ENCODE measurements around the gene CPNE6. TPM values are rescaled to one million over a fixed set of nuclear protein-coding genes. Genes with fewer than 3 reads are reported as not detected.

Gene CPNE6
- polyA plus RNA-seq, 1 donor (not counting 4 experiments of a cell fraction or from before 2014, with no cell fraction given), result not detected

DNA sequence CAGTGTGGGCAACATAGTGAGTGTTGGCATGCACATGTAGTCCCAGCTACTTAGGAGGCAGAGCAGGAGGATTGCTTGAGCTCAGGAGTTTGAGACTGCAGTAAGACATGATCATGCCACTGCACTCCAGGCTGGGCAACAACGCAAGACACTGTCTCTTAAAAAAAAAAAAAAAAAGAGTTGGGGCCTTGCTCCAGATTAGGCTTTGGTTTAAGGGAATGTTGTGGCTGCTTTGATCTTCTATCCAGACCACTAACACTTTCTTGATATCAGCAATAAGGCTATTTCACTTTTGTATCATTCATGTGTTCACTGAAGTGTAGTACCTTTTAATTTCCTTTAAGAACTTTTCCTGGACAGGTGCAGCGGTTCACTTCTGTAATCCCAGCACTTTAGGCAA is 56.3 kb downstream of the CPNE6 start:
- Histone ChIP-seq H3K9ac (ENCODE audit: control insufficient read depth, extremely low read depth, insufficient read depth, low read length) (no peak overlapping the region), H3K79me2 (ENCODE audit: control insufficient read depth, insufficient read depth, low read length) (no peaks in the 10 kb centered on the region), H3K27ac (ENCODE audit: control insufficient read depth, insufficient read depth, low read length) (no peak overlapping the region), H3K4me1 (ENCODE audit: control insufficient read depth, extremely low read depth, insufficient read depth, low read length) (peaks cover 7% of the 10 kb centered on the region), H3K36me3 (ENCODE audit: control insufficient read depth in 2 of 2, extremely low read depth in 1 of 2, insufficient read depth in 2 of 2, low read length in 2 of 2) (peaks cover 0 to 2% of the 10 kb centered on the region in 2 experiments), H3K27me3 (ENCODE audit: control insufficient read depth, extremely low read depth, insufficient read depth, low read length) (no peaks in the 10 kb centered on the region), H3K4me2 (ENCODE audit: control insufficient read depth, extremely low read depth, insufficient read depth, low read depth, low read length) (no peak overlapping the region), H3K9me1 (ENCODE audit: control insufficient read depth, extremely low read depth, insufficient read depth, low read length) (no peaks in the 10 kb centered on the region), H2AFZ (ENCODE audit: control insufficient read depth, low read length) (no peak overlapping the region), H4K20me1 (ENCODE audit: control insufficient read depth, extremely low read depth, insufficient read depth, low read length) (no peaks in the 10 kb centered on the region), H3K4me3 (ENCODE audit: control insufficient read depth in 2 of 3, extremely low read depth in 1 of 3, insufficient read depth in 2 of 3, low read depth in 1 of 3, low read length in 3 of 3) (no peak overlapping the region), H3K9me3 (ENCODE audit: control insufficient read depth, low read depth, low read length) (no peaks in the 10 kb centered on the region)
- FAIRE-seq, result no peak
- no peak for TF ChIP-seq EZH2 (IDR thresholded peaks at IDR 0.05; ENCODE audit: low read length)
- TF ChIP-seq, protein P1, sequence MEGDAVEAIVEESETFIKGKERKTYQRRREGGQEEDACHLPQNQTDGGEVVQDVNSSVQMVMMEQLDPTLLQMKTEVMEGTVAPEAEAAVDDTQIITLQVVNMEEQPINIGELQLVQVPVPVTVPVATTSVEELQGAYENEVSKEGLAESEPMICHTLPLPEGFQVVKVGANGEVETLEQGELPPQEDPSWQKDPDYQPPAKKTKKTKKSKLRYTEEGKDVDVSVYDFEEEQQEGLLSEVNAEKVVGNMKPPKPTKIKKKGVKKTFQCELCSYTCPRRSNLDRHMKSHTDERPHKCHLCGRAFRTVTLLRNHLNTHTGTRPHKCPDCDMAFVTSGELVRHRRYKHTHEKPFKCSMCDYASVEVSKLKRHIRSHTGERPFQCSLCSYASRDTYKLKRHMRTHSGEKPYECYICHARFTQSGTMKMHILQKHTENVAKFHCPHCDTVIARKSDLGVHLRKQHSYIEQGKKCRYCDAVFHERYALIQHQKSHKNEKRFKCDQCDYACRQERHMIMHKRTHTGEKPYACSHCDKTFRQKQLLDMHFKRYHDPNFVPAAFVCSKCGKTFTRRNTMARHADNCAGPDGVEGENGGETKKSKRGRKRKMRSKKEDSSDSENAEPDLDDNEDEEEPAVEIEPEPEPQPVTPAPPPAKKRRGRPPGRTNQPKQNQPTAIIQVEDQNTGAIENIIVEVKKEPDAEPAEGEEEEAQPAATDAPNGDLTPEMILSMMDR (optimal IDR thresholded peaks at IDR 0.05 in 1 of 3, IDR thresholded peaks at IDR 0.05 in 1 of 3, conservative IDR thresholded peaks at IDR 0.05 in 1 of 3; ENCODE audit: extremely low read depth in 1 of 3, insufficient read depth in 2 of 3, low read length in 3 of 3), result no peak
- dilution Hi-C loops (cut with MboI; ENCODE audit: extremely low pct_ligation_motif_present, low sequenced_read_pairs), result no loop called here
- DNase-seq (ENCODE audit: low read depth, low spot score), result no peak

Other genes with a start within 250 kb of the CPNE6 start
- 21.2 to 28.3 TPM (median 22.8 TPM) in 3 replicates for gene DHRS4, start 117.8 kb upstream of the CPNE6 start, polyA plus RNA-seq
- gene DHRS4L2, start 82.6 kb upstream of the CPNE6 start, polyA plus RNA-seq, result 16.3 to 22.8 TPM (median 18.1 TPM) in 3 replicates
- 0.02 to 0.76 TPM (median 0.12 TPM) in 3 replicates for gene CARMIL3, start 19.6 kb upstream of the CPNE6 start, polyA plus RNA-seq
- gene PCK2, start 22.7 kb downstream of the CPNE6 start, polyA plus RNA-seq, result 16.6 to 22.9 TPM (median 19.1 TPM) in 3 replicates
- 23.5 to 34.4 TPM (median 25.9 TPM) in 3 replicates for gene DCAF11, start 43.2 kb downstream of the CPNE6 start, polyA plus RNA-seq
- gene NRL, start 43.4 kb downstream of the CPNE6 start, polyA plus RNA-seq, result 0.29 to 0.72 TPM (median 0.39 TPM) in 3 replicates
- gene FITM1, start 59.1 kb downstream of the CPNE6 start, polyA plus RNA-seq, result 0.13 TPM in 1 of 3 replicates, not detected in the others
- gene PSME1, start 64.6 kb downstream of the CPNE6 start, polyA plus RNA-seq, result 46.7 to 176 TPM (median 75.1 TPM) in 3 replicates
- 9.5 to 14.2 TPM (median 11.0 TPM) in 3 replicates for gene EMC9, start 70.0 kb downstream of the CPNE6 start, polyA plus RNA-seq
- gene PSME2, start 75.0 kb downstream of the CPNE6 start, polyA plus RNA-seq, result 156 to 161 TPM (median 158 TPM) in 3 replicates
- gene RNF31, start 75.9 kb downstream of the CPNE6 start, polyA plus RNA-seq, result 17.4 to 23.0 TPM (median 19.8 TPM) in 3 replicates
- 117 to 126 TPM (median 117 TPM) in 3 replicates for gene IRF9, start 89.7 kb downstream of the CPNE6 start, polyA plus RNA-seq
- gene REC8, start 100.5 kb downstream of the CPNE6 start, polyA plus RNA-seq, result 6.0 to 9.2 TPM (median 6.3 TPM) in 3 replicates
- gene IPO4, start 117.3 kb downstream of the CPNE6 start, polyA plus RNA-seq, result 10.0 to 32.3 TPM (median 18.6 TPM) in 3 replicates
- gene TM9SF1, start 123.9 kb downstream of the CPNE6 start, polyA plus RNA-seq, result 19.2 to 56.6 TPM (median 38.2 TPM) in 3 replicates
- gene TSSK4, start 134.1 kb downstream of the CPNE6 start, polyA plus RNA-seq, result 0.09 TPM in 1 of 3 replicates, not detected in the others
- 48.0 to 86.6 TPM (median 54.5 TPM) in 3 replicates for gene CHMP4A, start 141.9 kb downstream of the CPNE6 start, polyA plus RNA-seq
- gene MDP1, start 144.5 kb downstream of the CPNE6 start, polyA plus RNA-seq, result 7.0 to 7.5 TPM (median 7.3 TPM) in 3 replicates
- gene NEDD8, start 160.8 kb downstream of the CPNE6 start, polyA plus RNA-seq, result 458 to 509 TPM (median 499 TPM) in 3 replicates
- gene GMPR2, start 161.4 kb downstream of the CPNE6 start, polyA plus RNA-seq, result 84.1 to 90.0 TPM (median 84.6 TPM) in 3 replicates
- gene TINF2, start 171.1 kb downstream of the CPNE6 start, polyA plus RNA-seq, result 43.5 to 107 TPM (median 54.3 TPM) in 3 replicates
- 13.5 to 77.5 TPM (median 16.1 TPM) in 3 replicates for gene TGM1, start 191.6 kb downstream of the CPNE6 start, polyA plus RNA-seq
- 29.0 to 47.2 TPM (median 40.9 TPM) in 3 replicates for gene RABGGTA, start 200.0 kb downstream of the CPNE6 start, polyA plus RNA-seq
- 65.1 to 130 TPM (median 75.0 TPM) in 3 replicates for gene DHRS1, start 228.2 kb downstream of the CPNE6 start, polyA plus RNA-seq
- 16.5 to 25.3 TPM (median 19.9 TPM) in 3 replicates for gene NOP9, start 228.3 kb downstream of the CPNE6 start, polyA plus RNA-seq
- gene CIDEB, start 236.4 kb downstream of the CPNE6 start, polyA plus RNA-seq, result 2.4 to 3.7 TPM (median 2.6 TPM) in 3 replicates
- gene LTB4R2, start 238.6 kb downstream of the CPNE6 start, polyA plus RNA-seq, result 5.4 to 13.4 TPM (median 7.9 TPM) in 3 replicates
- 8.6 to 20.4 TPM (median 14.6 TPM) in 3 replicates for gene LTB4R, start 239.9 kb downstream of the CPNE6 start, polyA plus RNA-seq